Prostate gland (tissue), 2 donors: Measurements from ENCODE around the gene RPS25. TPM values are rescaled to one million over a fixed set of nuclear protein-coding genes. Genes with fewer than 3 reads are reported as not detected.
"Not testable (repeated sequence)": the region's sequence is repeated elsewhere in the genome, so short reads cannot be mapped to it uniquely, and the experiment has no call there.

Source experiments
- DNase-seq: peaks from one replicate; pipeline ENCODE4 v3.0.0-alpha.2; 2019; ENCODE audit warnings: low spot score
- H3K27ac ChIP-seq, 2 donors: fragments of 200-600 bp; sonication (generic); 2 replicates each; pipeline ENCODE4 v1.5.1; 2017 to 2019
- H3K27me3 ChIP-seq: fragments of 200-600 bp; sonication (generic); replicated peaks from 2 replicates; pipeline ENCODE4 v1.5.1; 2019; ENCODE audit not compliant: insufficient read depth
- H3K36me3 ChIP-seq, 2 donors: fragments of 200-600 bp; sonication (generic); 1 replicate in 1 of 2; 2 replicates in 1 of 2; pipeline versions ENCODE4 v1.5.1 to v1.8.1; 2017 to 2019
- H3K4me1 ChIP-seq: fragments of 200-600 bp; sonication (generic); replicated peaks from 2 replicates; pipeline ENCODE4 v1.5.1; 2019
- H3K4me3 ChIP-seq, 2 donors: fragments of 200-600 bp; sonication (generic); 2 replicates each; pipeline ENCODE4 v1.5.1; 2017 to 2019
- H3K9me3 ChIP-seq: fragments of 200-600 bp; sonication (generic); 2 replicates; pipeline ENCODE4 v1.5.1; 2017
- CTCF ChIP-seq, 4 experiments: fragments of 200-600 bp in 2 of 4; fragments of 450-650 bp in 2 of 4; sonication (generic) in 2 of 4; IDR thresholded peaks; 1 replicate in 3 of 4; 2 replicates in 1 of 4; pipeline ENCODE4 v1.5.1; 2016 to 2019; ENCODE audit warnings: antibody characterized with exemption in 4 of 4, mild to moderate bottlenecking in 2 of 4, moderate library complexity in 2 of 4
- POLR2A ChIP-seq: fragments of 450-650 bp; IDR thresholded peaks from one replicate; pipeline ENCODE4 v1.6.1; 2016; ENCODE audit warnings: antibody characterized with exemption, mild to moderate bottlenecking
- POLR2AphosphoS5 ChIP-seq: sonication (generic); formaldehyde crosslinking; IDR thresholded peaks from one replicate; pipeline ENCODE4 v1.6.1; 2017; ENCODE audit warnings: antibody characterized with exemption
- WGBS: methylation state at CpG from one replicate; pipeline ENCODE4 v1.1.5; 2018; 5-methylcytosine and 5-hydroxymethylcytosine counted together
- intact Hi-C: fragments of 100-400 bp; cut with DNase I; formaldehyde crosslinking; loops from one replicate; pipeline ENCODE4 v1.14.2; 2022
- total RNA-seq, 2 donors: library from RNA; depleted of rRNA; stranded (reverse); fragments of >200 nt; gene quantifications; one replicate each; pipeline ENCODE4 v1.1.0, GENCODE V29; 2016

Gene RPS25
- total RNA-seq, 2 donors from 2014 or later = 949 to 1,730 TPM

DNA sequence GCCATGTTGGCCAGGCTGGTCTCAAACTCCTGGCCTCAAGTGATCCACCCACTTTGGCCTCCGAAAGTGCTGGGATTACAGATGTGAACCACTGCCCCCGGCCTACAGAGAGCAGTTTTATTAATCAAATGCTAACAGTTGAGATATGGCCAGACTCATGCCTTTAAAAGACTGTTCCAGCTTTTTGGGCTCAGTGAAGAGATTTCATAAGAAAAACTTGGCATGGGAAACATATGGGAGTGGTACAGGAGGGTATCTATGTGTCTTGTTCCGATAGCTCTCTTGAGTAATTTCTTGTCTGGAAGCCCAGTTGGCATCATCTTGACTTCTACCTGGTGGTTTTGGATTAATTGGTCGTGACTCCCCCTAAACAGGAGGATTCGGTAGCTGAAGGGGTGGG is 20.7 kb upstream of the RPS25 start:
- intact Hi-C loops = no loop called here
- TF ChIP-seq POLR2A = no peak
- no peak for TF ChIP-seq CTCF (IDR thresholded peaks at IDR 0.05)
- no peak for TF ChIP-seq POLR2AphosphoS5
- H3K27ac ChIP-seq = no peak overlapping the region
- no peaks in the 10 kb centered on the region for H3K9me3 ChIP-seq
- H3K36me3 ChIP-seq = no peaks in the 10 kb centered on the region
- H3K27me3 ChIP-seq = no peaks in the 10 kb centered on the region
- DNase-seq = no peak
- H3K4me3 ChIP-seq = no peak overlapping the region
- H3K4me1 ChIP-seq = no peaks in the 10 kb centered on the region
- 76% methylated on average over 5 of the region's 5 CpGs for WGBS

DNA sequence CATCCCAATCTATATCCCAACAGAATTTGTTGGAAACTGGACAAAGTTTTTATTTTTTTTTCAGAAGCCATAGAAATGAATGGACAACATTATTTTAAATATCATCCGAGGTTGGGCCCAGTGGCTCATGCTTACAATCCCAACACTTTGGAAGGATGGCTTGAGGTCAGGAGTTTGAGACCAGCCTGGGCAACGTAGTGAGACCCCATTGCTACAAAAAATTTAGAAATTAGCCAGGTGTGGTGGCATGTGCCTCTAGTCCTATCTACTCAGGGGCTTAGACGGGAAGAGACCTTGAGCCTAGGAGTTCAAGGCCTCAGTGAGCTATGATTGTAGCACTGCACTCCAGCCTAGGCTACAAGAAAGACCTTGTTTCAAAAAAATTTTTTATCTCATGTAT is 16.7 kb upstream of the RPS25 start:
- no peaks in the 10 kb centered on the region for H3K27me3 ChIP-seq
- no peak overlapping the region for H3K4me3 ChIP-seq
- H3K27ac ChIP-seq = no peak overlapping the region
- DNase-seq = no peak
- 92% methylated on average over 3 of the region's 3 CpGs for WGBS
- TF ChIP-seq CTCF (IDR thresholded peaks at IDR 0.05) = no peak
- no peak for TF ChIP-seq POLR2AphosphoS5
- no peak for TF ChIP-seq POLR2A
- intact Hi-C loops = no loop called here
- H3K36me3 ChIP-seq = no peaks in the 10 kb centered on the region
- H3K4me1 ChIP-seq = peaks cover under 1% of the 10 kb centered on the region
- no peaks in the 10 kb centered on the region for H3K9me3 ChIP-seq

GRCh38 chr11:119033421-119033820 is 15.3 kb upstream of the RPS25 start:
- H3K4me3 ChIP-seq, DNase-seq, H3K36me3 ChIP-seq, H3K9me3 ChIP-seq, intact Hi-C loops, H3K27ac ChIP-seq, H3K27me3 ChIP-seq: not testable (repeated sequence)
- 80% methylated on average over 10 of the region's 10 CpGs for WGBS
- peaks cover 12% of the 10 kb centered on the region for H3K4me1 ChIP-seq

GRCh38 chr11:119031912-119032280 is 13.8 kb upstream of the RPS25 start:
- WGBS = 83% methylated on average over 9 of the region's 9 CpGs

GRCh38 chr11:119030329-119031047 is 12.3 kb upstream of the RPS25 start, which contains the start of gene SLC37A4:
TSS of gene SLC37A4 (minus strand) at chr11:119030877.
- intact Hi-C loops = no loop called here
- Histone ChIP-seq H3K36me3 (no peaks in the 10 kb centered on the region), H3K9me3 (no peaks in the 10 kb centered on the region), H3K4me3 (peak within 1 kb of the TSS; percentile 68 to 75), H3K4me1 (peaks cover 17% of the 10 kb centered on the region), H3K27ac (peak within 1 kb of the TSS; percentile 91 to 93), H3K27me3 (no peaks in the 10 kb centered on the region)
- under 1% methylated on average over 64 of the region's 67 CpGs for WGBS
- DNase-seq = peak; percentile 98
- peak; percentile 77 for TF ChIP-seq POLR2A
- peak; percentile 98 for TF ChIP-seq POLR2AphosphoS5
- peak; percentile 39 to 97 (median 91) for TF ChIP-seq CTCF (IDR thresholded peaks at IDR 0.05)

More at GRCh38 chr11:119031912-119032280, 13.8 kb upstream of the RPS25 start:
- Histone ChIP-seq H3K4me1 (peaks cover 17% of the 10 kb centered on the region), H3K4me3 (no peak overlapping the region), H3K27ac (no peak overlapping the region), H3K27me3 (no peaks in the 10 kb centered on the region), H3K9me3 (no peaks in the 10 kb centered on the region), H3K36me3 (no peaks in the 10 kb centered on the region)
- no peak for TF ChIP-seq CTCF (IDR thresholded peaks at IDR 0.05)
- TF ChIP-seq POLR2AphosphoS5 = no peak
- no peak for TF ChIP-seq POLR2A
- intact Hi-C loops = no loop called here
- DNase-seq = no peak
